K562 (cell line): ENCODE measurements around the gene EIF4E1B. TPM values are rescaled to one million over a fixed set of nuclear protein-coding genes. Genes with fewer than 3 reads are reported as not detected.

Experiments
- ATAC-seq: fragments of 200-7000 bp; cut with Tn5 transposase; 3 replicates; pipeline ENCODE4 v1.9.1; 2020; ENCODE audit warnings: moderate library complexity
- BruUV-seq: library from RNA; stranded (reverse); fragments of 400-500 nt; replicated peaks from 2 replicates; lab custom pipeline; 2021; lab: Mats Ljungman, UMichigan
- CTCF ChIA-PET: fragments of 300-600 bp; formaldehyde crosslinking; extraction: SDS; loops from one replicate; lab custom pipeline; 2021; ENCODE audit warnings: low intra/inter-chr PET ratio; lab: Yijun Ruan, JAX
- POLR2A ChIA-PET: fragments of 300-600, 350-650 bp; sonication (Branson Sonifier 250); formaldehyde crosslinking; extraction: SDS; loops from one replicate; lab custom pipeline; 2021; ENCODE audit warnings: antibody characterized with exemption, inconsistent platforms; lab: Yijun Ruan, JAX
- DNase-seq, 4 experiments: peaks; one replicate each; pipeline versions ENCODE4 v3.0.0 to v3.0.0-alpha.2; 2011 to 2018; ENCODE audit warnings: low spot score in 3 of 4, mixed read lengths in 3 of 4; ENCODE audit errors: extremely low read depth in 1 of 4
- FAIRE-seq: peaks from 2 replicates; lab custom pipeline; 2011; peaks lifted over from hg19 to GRCh38; lab: Jason Lieb, UNC
- H2AFZ ChIP-seq: 2 replicates; pipeline ENCODE4 v1.6.0; 2011; ENCODE audit warnings: low read depth, low read length, control low read depth, inconsistent platforms
- H3K27ac ChIP-seq: fragments of 200-600 bp; 3 replicates; pipeline ENCODE4 v1.8.0; 2011; ENCODE audit warnings: low read depth, mild to moderate bottlenecking, control low read depth, inconsistent platforms, low read length, moderate library complexity, mixed read lengths; ENCODE audit errors: extremely low read depth
- H3K27me3 ChIP-seq, 2 experiments: fragments of 300-600 bp in 1 of 2; 2 replicates in 1 of 2; 3 replicates in 1 of 2; pipeline versions ENCODE4 v1.6.0 to v1.8.0; 2011; ENCODE audit warnings: inconsistent platforms in 2 of 2, low read length in 2 of 2, mild to moderate bottlenecking in 1 of 2, mixed read lengths in 1 of 2, moderate library complexity in 1 of 2; ENCODE audit not compliant: control insufficient read depth in 2 of 2, insufficient read depth in 2 of 2
- H3K36me3 ChIP-seq: fragments of 300-600 bp; 3 replicates; pipeline ENCODE4 v1.8.0; 2011; ENCODE audit warnings: mild to moderate bottlenecking, low read length, inconsistent platforms; ENCODE audit not compliant: control insufficient read depth, insufficient read depth
- H3K4me1 ChIP-seq, 2 experiments: fragments of 200-600 bp in 1 of 2; replicated peaks in 1 of 2; 2 replicates in 1 of 2; 3 replicates in 1 of 2; pipeline versions ENCODE4 v1.5.1 to v1.8.0; 2011; ENCODE audit warnings: inconsistent platforms in 2 of 2, low read length in 2 of 2, mild to moderate bottlenecking in 1 of 2, mixed read lengths in 1 of 2, moderate library complexity in 1 of 2; ENCODE audit not compliant: control insufficient read depth in 2 of 2, insufficient read depth in 2 of 2
- H3K4me2 ChIP-seq: 2 replicates; pipeline ENCODE4 v1.6.1; 2011; ENCODE audit warnings: low read length, control low read depth, inconsistent platforms, mixed read lengths; ENCODE audit not compliant: insufficient read depth
- H3K4me3 ChIP-seq: fragments of 200-600 bp; sonication (generic), shearing (Covaris generic); 2 replicates; pipeline ENCODE4 v1.5.1; 2016; ENCODE audit warnings: control low read depth, inconsistent platforms
- H3K79me2 ChIP-seq: fragments of 200-600 bp; 3 replicates; pipeline ENCODE4 v1.8.0; 2011; ENCODE audit warnings: low read length, inconsistent platforms; ENCODE audit not compliant: control insufficient read depth, insufficient read depth
- H3K9ac ChIP-seq, 2 experiments: 2 replicates each; pipeline versions ENCODE4 v1.6.0 to v1.6.1; 2011; ENCODE audit warnings: low read depth in 2 of 2, low read length in 2 of 2, control low read depth in 1 of 2, inconsistent platforms in 1 of 2, mild to moderate bottlenecking in 1 of 2, mixed read lengths in 1 of 2; ENCODE audit not compliant: insufficient read depth in 1 of 2
- H3K9me1 ChIP-seq: one replicate; pipeline ENCODE4 v1.6.0; 2011; ENCODE audit warnings: inconsistent platforms, mild to moderate bottlenecking, low read length, moderate library complexity; ENCODE audit not compliant: control insufficient read depth, insufficient read depth
- H3K9me3 ChIP-seq: replicated peaks from 2 replicates; pipeline ENCODE4 v1.5.1; 2011; ENCODE audit warnings: low read depth, low read length, inconsistent platforms; ENCODE audit not compliant: control insufficient read depth, insufficient read depth
- H4K20me1 ChIP-seq: replicated peaks from 2 replicates; pipeline ENCODE4 v1.6.1; 2011; ENCODE audit warnings: low read length, inconsistent platforms, mixed read lengths; ENCODE audit not compliant: control insufficient read depth, insufficient read depth
- ATF1 ChIP-seq, 2 experiments: fragments of 450-650 bp in 1 of 2; IDR thresholded peaks; 2 replicates each; pipeline ENCODE4 v1.6.1; 2016; ENCODE audit warnings: missing compliant biosample characterization in 1 of 2, missing genetic modification characterization in 1 of 2
- BRF1 ChIP-seq: IDR thresholded peaks from 3 replicates; pipeline ENCODE4 v1.6.1; 2011; ENCODE audit warnings: borderline replicate concordance, mild to moderate bottlenecking; ENCODE audit not compliant: insufficient read length; ENCODE audit errors: extremely low read depth
- CHCHD3 ChIP-seq: fragments of 250-450 bp; sonication (Bioruptor Pico); IDR thresholded peaks from 2 replicates; pipeline ENCODE4 v2.1.2; 2022; ENCODE audit warnings: mild to moderate bottlenecking
- E2F5 ChIP-seq: sonication (generic); formaldehyde crosslinking; IDR thresholded peaks from 2 replicates; pipeline ENCODE4 v1.8.0; 2022; ENCODE audit warnings: mild to moderate bottlenecking, missing genetic modification reagents
- KLF10 ChIP-seq: fragments of 250-450 bp; sonication (Bioruptor Pico); IDR thresholded peaks from 2 replicates; pipeline ENCODE4 v1.6.1; 2021; ENCODE audit warnings: matching md5 sums
- MAFG ChIP-seq: fragments of 450-650 bp; conservative IDR thresholded peaks from 2 replicates; pipeline ENCODE4 v1.6.1; 2016; ENCODE audit warnings: missing genetic modification characterization, missing compliant biosample characterization
- NFIX ChIP-seq: fragments of 250-450 bp; sonication (Bioruptor Pico); IDR thresholded peaks from 2 replicates; pipeline ENCODE4 v1.4.0; 2020; ENCODE audit warnings: low read depth, mild to moderate bottlenecking, moderate library complexity
- NONO ChIP-seq, 2 experiments: fragments of 200-400 bp in 1 of 2; fragments of 450-650 bp in 1 of 2; formaldehyde crosslinking in 1 of 2; IDR thresholded peaks; 2 replicates each; pipeline ENCODE4 v1.6.1; 2017; ENCODE audit warnings: low read depth in 2 of 2, mild to moderate bottlenecking in 2 of 2, moderate library complexity in 2 of 2, low read length in 1 of 2
- ZNF197 ChIP-seq: fragments of 200-800 bp; sonication (Bioruptor generic); IDR thresholded peaks from 2 replicates; pipeline ENCODE4 v1.6.1; 2016; ENCODE audit warnings: low read depth, missing genetic modification characterization, missing compliant biosample characterization
- ZNF583 ChIP-seq: fragments of 250-450 bp; sonication (Bioruptor Pico); IDR thresholded peaks from 2 replicates; pipeline ENCODE4 v1.4.0; 2020
- ZSCAN32 ChIP-seq: fragments of 450-650 bp; formaldehyde crosslinking; IDR thresholded peaks from 2 replicates; pipeline ENCODE4 v1.4.0; 2020; ENCODE audit warnings: mild to moderate bottlenecking, moderate library complexity
- WGBS: fragments of 100-300 bp; shearing (Covaris generic); methylation state at CpG from one replicate; pipeline ENCODE4 v1.1.6; 2016; ENCODE audit warnings: low coverage, mixed read lengths; ENCODE audit not compliant: insufficient coverage; ENCODE audit errors: missing lambda C conversion rate; 5-methylcytosine and 5-hydroxymethylcytosine counted together
- in situ Hi-C: fragments of 300-500 bp; cut with MboI; formaldehyde crosslinking; loops from 4 replicates; pipeline ENCODE4 v1.15.0; 2018; ENCODE audit warnings: inconsistent platforms, mixed read lengths
- intact Hi-C: fragments of 100-400 bp; cut with micrococcal nuclease; formaldehyde crosslinking; loops from 2 replicates; pipeline ENCODE4 v1.14.2; 2022
- polyA plus RNA-seq, 8 experiments: library from polyadenylated mRNA; depleted of rRNA in 4 of 8; stranded (reverse) in 5 of 8; unstranded in 3 of 8; fragments of >200 nt; fragmentation: Nextera tagmentation in 2 of 8; fragmentation: Illumina TruSeq in 1 of 8; extraction: Ambion mirVana in 2 of 8; extraction: Trizol in 1 of 8; gene quantifications; 2 replicates each; pipeline versions ENCODE4 v1.2.1 to v1.2.3, GENCODE V29; 2011 to 2014; ENCODE audit warnings: inconsistent platforms in 1 of 8, missing spikeins in 1 of 8
- total RNA-seq, 7 experiments: library from RNA; depleted of rRNA in 6 of 7; stranded (reverse); fragments of >200 nt in 6 of 7; fragmentation: Illumina TruSeq in 2 of 7; extraction: Trizol in 2 of 7; gene quantifications; 2 replicates each; pipeline versions ENCODE4 v1.2.1 to v1.2.3, GENCODE V29; 2011 to 2021; ENCODE audit warnings: low replicate concordance in 1 of 7
- TF ChIP-seq, protein P1 (sequence below): sonication (generic); formaldehyde crosslinking; IDR thresholded peaks from 2 replicates; pipeline ENCODE4 v1.8.1; 2023; ENCODE audit warnings: missing genetic modification reagents, mild to moderate bottlenecking, borderline replicate concordance

Gene EIF4E1B
- total and polyA plus RNA-seq, 9 of the 15 experiments (the other 6 are each of a cell fraction or from before 2014, with no cell fraction given) = not detected

GRCh38 chr5:176597417-176598389 lies 32.8 kb upstream of the EIF4E1B start:
- Histone ChIP-seq H3K9me1 (no peaks in the 10 kb centered on the region), H3K4me3 (no peak overlapping the region), H2AFZ (no peak overlapping the region), H3K4me1 (peaks cover 0 to 17% of the 10 kb centered on the region in 2 experiments; a peak in 1 of 5 replicates), H3K9ac (no peak overlapping the region), H3K4me2 (no peak overlapping the region), H3K9me3 (no peaks in the 10 kb centered on the region), H4K20me1 (no peaks in the 10 kb centered on the region; the same call in 1 of the 2 replicates), H3K79me2 (no peaks in the 10 kb centered on the region), H3K36me3 (peaks cover 10% of the 10 kb centered on the region; the same call in 1 of the 3 replicates), H3K27ac (no peak overlapping the region), H3K27me3 (no peaks in the 10 kb centered on the region; a peak in 1 of 5 replicates)
- DNase-seq (no peak), ATAC-seq (no peak), FAIRE-seq (no peak)
- no peak for TF ChIP-seq CHCHD3 (CRISPR knock-in tag)
- no peak for TF ChIP-seq NFIX (CRISPR knock-in tag)
- no peak for TF ChIP-seq KLF10
- TF ChIP-seq ATF1 (CRISPR knock-in tag; IDR thresholded peaks at IDR 0.05) = no peak
- no peak for TF ChIP-seq ATF1 (tag; IDR thresholded peaks at IDR 0.05)
- no peak for TF ChIP-seq ZSCAN32 (CRISPR knock-in tag)
- no peak for TF ChIP-seq BRF1
- no peak for TF ChIP-seq ZNF583
- no peak for TF ChIP-seq E2F5
- no peak for TF ChIP-seq NONO (IDR thresholded peaks at IDR 0.05; ENCODE audit: low read depth in 2 of 2, low read length in 1 of 2)
- TF ChIP-seq MAFG (tag) = no peak
- TF ChIP-seq, protein P1, sequence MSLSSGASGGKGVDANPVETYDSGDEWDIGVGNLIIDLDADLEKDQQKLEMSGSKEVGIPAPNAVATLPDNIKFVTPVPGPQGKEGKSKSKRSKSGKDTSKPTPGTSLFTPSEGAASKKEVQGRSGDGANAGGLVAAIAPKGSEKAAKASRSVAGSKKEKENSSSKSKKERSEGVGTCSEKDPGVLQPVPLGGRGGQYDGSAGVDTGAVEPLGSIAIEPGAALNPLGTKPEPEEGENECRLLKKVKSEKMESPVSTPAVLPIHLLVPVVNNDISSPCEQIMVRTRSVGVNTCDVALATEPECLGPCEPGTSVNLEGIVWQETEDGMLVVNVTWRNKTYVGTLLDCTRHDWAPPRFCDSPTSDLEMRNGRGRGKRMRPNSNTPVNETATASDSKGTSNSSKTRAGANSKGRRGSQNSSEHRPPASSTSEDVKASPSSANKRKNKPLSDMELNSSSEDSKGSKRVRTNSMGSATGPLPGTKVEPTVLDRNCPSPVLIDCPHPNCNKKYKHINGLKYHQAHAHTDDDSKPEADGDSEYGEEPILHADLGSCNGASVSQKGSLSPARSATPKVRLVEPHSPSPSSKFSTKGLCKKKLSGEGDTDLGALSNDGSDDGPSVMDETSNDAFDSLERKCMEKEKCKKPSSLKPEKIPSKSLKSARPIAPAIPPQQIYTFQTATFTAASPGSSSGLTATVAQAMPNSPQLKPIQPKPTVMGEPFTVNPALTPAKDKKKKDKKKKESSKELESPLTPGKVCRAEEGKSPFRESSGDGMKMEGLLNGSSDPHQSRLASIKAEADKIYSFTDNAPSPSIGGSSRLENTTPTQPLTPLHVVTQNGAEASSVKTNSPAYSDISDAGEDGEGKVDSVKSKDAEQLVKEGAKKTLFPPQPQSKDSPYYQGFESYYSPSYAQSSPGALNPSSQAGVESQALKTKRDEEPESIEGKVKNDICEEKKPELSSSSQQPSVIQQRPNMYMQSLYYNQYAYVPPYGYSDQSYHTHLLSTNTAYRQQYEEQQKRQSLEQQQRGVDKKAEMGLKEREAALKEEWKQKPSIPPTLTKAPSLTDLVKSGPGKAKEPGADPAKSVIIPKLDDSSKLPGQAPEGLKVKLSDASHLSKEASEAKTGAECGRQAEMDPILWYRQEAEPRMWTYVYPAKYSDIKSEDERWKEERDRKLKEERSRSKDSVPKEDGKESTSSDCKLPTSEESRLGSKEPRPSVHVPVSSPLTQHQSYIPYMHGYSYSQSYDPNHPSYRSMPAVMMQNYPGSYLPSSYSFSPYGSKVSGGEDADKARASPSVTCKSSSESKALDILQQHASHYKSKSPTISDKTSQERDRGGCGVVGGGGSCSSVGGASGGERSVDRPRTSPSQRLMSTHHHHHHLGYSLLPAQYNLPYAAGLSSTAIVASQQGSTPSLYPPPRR = no peak
- no peak for TF ChIP-seq ZNF197 (CRISPR knock-in tag)
- BruUV-seq = no TSS peak
- in situ Hi-C loops (loop anchor here (25.0 kb wide), 1 partner anchor 860 kb away; no protein-coding TSS in a partner anchor), intact Hi-C loops (no loop called here)
- 84% methylated on average over 34 of the region's 47 CpGs for WGBS
- POLR2A ChIA-PET = no interaction called here
- CTCF ChIA-PET = no interaction called here
